ENCODE measurements around the gene SOX15. TPM values are rescaled to one million over a fixed set of nuclear protein-coding genes. Genes with fewer than 3 reads are reported as not detected.
A peak's percentile ranks its signal among the peaks of the same experiment; 100 is the strongest.

The SOX15 gene
- total and polyA plus RNA-seq, 10 of the 15 experiments (the other 5 are each of a cell fraction or from before 2014, with no cell fraction given) = 0.06 to 0.53 (median 0.16) TPM; not detected in 2

- TF ChIP-seq BCLAF1 (IDR thresholded peaks at IDR 0.05) = no peak
- 0 out of 4 replicates have a peak, but pooled peaks of 1 of the 2 experiments have one; percentile 15 for TF ChIP-seq SRF (IDR thresholded peaks at IDR 0.05; ENCODE audit: low read depth in 2 of 2, low read length in 2 of 2)
- peak; percentile 98 for TF ChIP-seq CREB1 (IDR thresholded peaks at IDR 0.05; ENCODE audit: low read depth)
- peak; percentile 100 for TF ChIP-seq DPF2 (IDR thresholded peaks at IDR 0.05)
- TF ChIP-seq, protein P1, sequence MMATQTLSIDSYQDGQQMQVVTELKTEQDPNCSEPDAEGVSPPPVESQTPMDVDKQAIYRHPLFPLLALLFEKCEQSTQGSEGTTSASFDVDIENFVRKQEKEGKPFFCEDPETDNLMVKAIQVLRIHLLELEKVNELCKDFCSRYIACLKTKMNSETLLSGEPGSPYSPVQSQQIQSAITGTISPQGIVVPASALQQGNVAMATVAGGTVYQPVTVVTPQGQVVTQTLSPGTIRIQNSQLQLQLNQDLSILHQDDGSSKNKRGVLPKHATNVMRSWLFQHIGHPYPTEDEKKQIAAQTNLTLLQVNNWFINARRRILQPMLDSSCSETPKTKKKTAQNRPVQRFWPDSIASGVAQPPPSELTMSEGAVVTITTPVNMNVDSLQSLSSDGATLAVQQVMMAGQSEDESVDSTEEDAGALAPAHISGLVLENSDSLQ (IDR thresholded peaks at IDR 0.05) = peak; percentile 100
- no peak for TF ChIP-seq SREBF2 (IDR thresholded peaks at IDR 0.05; ENCODE audit: low read length)
- no peak for TF ChIP-seq KDM1A (IDR thresholded peaks at IDR 0.05; ENCODE audit: borderline replicate concordance)
- no peak for TF ChIP-seq SREBF1 (IDR thresholded peaks at IDR 0.05; ENCODE audit: low read length)
- TF ChIP-seq RUNX3 (IDR thresholded peaks at IDR 0.05; ENCODE audit: low read length) = no peak
- TF ChIP-seq SUZ12 (IDR thresholded peaks at IDR 0.05; ENCODE audit: unreplicated experiment) = no peak
- TF ChIP-seq IKZF2 (IDR thresholded peaks at IDR 0.05) = peak in 1 of 2 experiments; percentile 66; a peak in 1 of 4 replicates
- peak; percentile 91; the same call in 1 of the 2 replicates for TF ChIP-seq LARP7 (IDR thresholded peaks at IDR 0.05)
- peak; percentile 99 for TF ChIP-seq POLR2AphosphoS5 (IDR thresholded peaks at IDR 0.05; ENCODE audit: low read length)
- peak; percentile 95 for TF ChIP-seq SMAD1 (IDR thresholded peaks at IDR 0.05; ENCODE audit: low read depth, partially characterized antibody)
- TF ChIP-seq SKIL (IDR thresholded peaks at IDR 0.05; ENCODE audit: low read depth, poor library complexity, severe bottlenecking) = peak; percentile 68
- TF ChIP-seq, protein P2, sequence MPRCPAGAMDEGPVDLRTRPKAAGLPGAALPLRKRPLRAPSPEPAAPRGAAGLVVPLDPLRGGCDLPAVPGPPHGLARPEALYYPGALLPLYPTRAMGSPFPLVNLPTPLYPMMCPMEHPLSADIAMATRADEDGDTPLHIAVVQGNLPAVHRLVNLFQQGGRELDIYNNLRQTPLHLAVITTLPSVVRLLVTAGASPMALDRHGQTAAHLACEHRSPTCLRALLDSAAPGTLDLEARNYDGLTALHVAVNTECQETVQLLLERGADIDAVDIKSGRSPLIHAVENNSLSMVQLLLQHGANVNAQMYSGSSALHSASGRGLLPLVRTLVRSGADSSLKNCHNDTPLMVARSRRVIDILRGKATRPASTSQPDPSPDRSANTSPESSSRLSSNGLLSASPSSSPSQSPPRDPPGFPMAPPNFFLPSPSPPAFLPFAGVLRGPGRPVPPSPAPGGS (IDR thresholded peaks at IDR 0.05; ENCODE audit: borderline replicate concordance, insufficient read depth, low read depth, low read length, poor library complexity, severe bottlenecking) = peak; percentile 9
- TF ChIP-seq, protein P3, sequence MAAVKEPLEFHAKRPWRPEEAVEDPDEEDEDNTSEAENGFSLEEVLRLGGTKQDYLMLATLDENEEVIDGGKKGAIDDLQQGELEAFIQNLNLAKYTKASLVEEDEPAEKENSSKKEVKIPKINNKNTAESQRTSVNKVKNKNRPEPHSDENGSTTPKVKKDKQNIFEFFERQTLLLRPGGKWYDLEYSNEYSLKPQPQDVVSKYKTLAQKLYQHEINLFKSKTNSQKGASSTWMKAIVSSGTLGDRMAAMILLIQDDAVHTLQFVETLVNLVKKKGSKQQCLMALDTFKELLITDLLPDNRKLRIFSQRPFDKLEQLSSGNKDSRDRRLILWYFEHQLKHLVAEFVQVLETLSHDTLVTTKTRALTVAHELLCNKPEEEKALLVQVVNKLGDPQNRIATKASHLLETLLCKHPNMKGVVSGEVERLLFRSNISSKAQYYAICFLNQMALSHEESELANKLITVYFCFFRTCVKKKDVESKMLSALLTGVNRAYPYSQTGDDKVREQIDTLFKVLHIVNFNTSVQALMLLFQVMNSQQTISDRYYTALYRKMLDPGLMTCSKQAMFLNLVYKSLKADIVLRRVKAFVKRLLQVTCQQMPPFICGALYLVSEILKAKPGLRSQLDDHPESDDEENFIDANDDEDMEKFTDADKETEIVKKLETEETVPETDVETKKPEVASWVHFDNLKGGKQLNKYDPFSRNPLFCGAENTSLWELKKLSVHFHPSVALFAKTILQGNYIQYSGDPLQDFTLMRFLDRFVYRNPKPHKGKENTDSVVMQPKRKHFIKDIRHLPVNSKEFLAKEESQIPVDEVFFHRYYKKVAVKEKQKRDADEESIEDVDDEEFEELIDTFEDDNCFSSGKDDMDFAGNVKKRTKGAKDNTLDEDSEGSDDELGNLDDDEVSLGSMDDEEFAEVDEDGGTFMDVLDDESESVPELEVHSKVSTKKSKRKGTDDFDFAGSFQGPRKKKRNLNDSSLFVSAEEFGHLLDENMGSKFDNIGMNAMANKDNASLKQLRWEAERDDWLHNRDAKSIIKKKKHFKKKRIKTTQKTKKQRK (IDR thresholded peaks at IDR 0.05; ENCODE audit: low read depth, low read length) = peak; percentile 95
- TF ChIP-seq CBFB (IDR thresholded peaks at IDR 0.05; ENCODE audit: low read depth) = peak; percentile 94
These were observed 17.1 kb downstream of the SOX15 start (continued) for GRCh38 chr17:7572588-7573323.
